WTC11 (cell line): ENCODE data around the gene FAM9A. TPM values are rescaled to one million over a fixed set of nuclear protein-coding genes. Genes with fewer than 3 reads are reported as not detected.

Source experiments
- ATAC-seq: fragments of 200-7000 bp; cut with Tn5 transposase; 2 replicates; pipeline ENCODE4 v1.10.0; 2021; ENCODE audit warnings: mild to moderate bottlenecking, moderate library complexity
- CTCF ChIA-PET: fragments of 300-600 bp; sonication (Branson Sonifier 250); formaldehyde crosslinking; loops from one replicate; lab custom pipeline; 2021; ENCODE audit warnings: antibody characterized with exemption; lab: Charles Lee
- POLR2A ChIA-PET: fragments of 350-600 bp; sonication (Branson Sonifier 250); formaldehyde crosslinking; loops from one replicate; lab custom pipeline; 2021; ENCODE audit warnings: antibody characterized with exemption; lab: Charles Lee
- DNase-seq: peaks from one replicate; pipeline ENCODE4 v3.0.0; 2021; ENCODE audit warnings: low spot score
- H3K27ac Mint-ChIP-seq: 2 replicates; pipeline ENCODE4 v1.8.0; 2021; ENCODE audit warnings: mixed read lengths
- H3K27me3 Mint-ChIP-seq: 2 replicates; pipeline ENCODE4 v1.8.0; 2021; ENCODE audit warnings: low read depth, mild to moderate bottlenecking, moderate library complexity, mixed read lengths
- H3K36me3 Mint-ChIP-seq: 2 replicates; pipeline ENCODE4 v1.8.0; 2021; ENCODE audit warnings: mixed read lengths
- H3K4me1 Mint-ChIP-seq: 2 replicates; pipeline ENCODE4 v1.8.0; 2022; ENCODE audit warnings: mixed read lengths
- H3K4me3 Mint-ChIP-seq: 2 replicates; pipeline ENCODE4 v1.8.0; 2021; ENCODE audit warnings: mild to moderate bottlenecking, moderate library complexity, mixed read lengths
- H3K9me3 Mint-ChIP-seq: 2 replicates; pipeline ENCODE4 v1.8.0; 2021; ENCODE audit warnings: mixed read lengths
- EMX1 ChIP-seq: fragments of 250-450 bp; sonication (Bioruptor Pico); IDR thresholded peaks from 2 replicates; pipeline ENCODE4 v1.8.0; 2021; ENCODE audit warnings: mild to moderate bottlenecking
- ETV6 ChIP-seq: sonication (generic); formaldehyde crosslinking; IDR thresholded peaks from 2 replicates; pipeline ENCODE4 v1.8.1; 2022; ENCODE audit warnings: mild to moderate bottlenecking, missing genetic modification reagents
- KAT7 ChIP-seq: sonication (generic); formaldehyde crosslinking; IDR thresholded peaks from 2 replicates; pipeline ENCODE4 v1.8.1; 2023; ENCODE audit warnings: missing genetic modification reagents, mild to moderate bottlenecking, borderline replicate concordance
- NFE2L1 ChIP-seq: sonication (generic); formaldehyde crosslinking; IDR thresholded peaks from 2 replicates; pipeline ENCODE4 v1.8.1; 2023; ENCODE audit warnings: missing genetic modification reagents
- RELA ChIP-seq: sonication (generic); formaldehyde crosslinking; IDR thresholded peaks from 2 replicates; pipeline ENCODE4 v1.8.1; 2022; ENCODE audit warnings: missing genetic modification reagents, mild to moderate bottlenecking, borderline replicate concordance
- RORB ChIP-seq: fragments of 250-450 bp; sonication (Bioruptor Pico); IDR thresholded peaks from 2 replicates; pipeline ENCODE4 v1.9.0; 2021; ENCODE audit warnings: mild to moderate bottlenecking
- ZNF671 ChIP-seq: fragments of 250-450 bp; sonication (Bioruptor Pico); IDR thresholded peaks from 2 replicates; pipeline ENCODE4 v1.8.0; 2021; ENCODE audit warnings: mild to moderate bottlenecking
- total RNA-seq: library from RNA; stranded (reverse); gene quantifications from 3 replicates; pipeline ENCODE4 v1.2.3, GENCODE V29; 2021
- TF ChIP-seq, protein P1 (sequence below): fragments of 250-450 bp; sonication (Bioruptor Pico); conservative IDR thresholded peaks from 2 replicates; pipeline ENCODE4 v1.9.0; 2021; ENCODE audit warnings: mild to moderate bottlenecking
- TF ChIP-seq, protein P2 (sequence below): fragments of 250-450 bp; sonication (Bioruptor Pico); IDR thresholded peaks from 2 replicates; pipeline ENCODE4 v1.9.0; 2021; ENCODE audit warnings: mild to moderate bottlenecking
- TF ChIP-seq, protein P3 (sequence below): sonication (generic); formaldehyde crosslinking; IDR thresholded peaks from 2 replicates; pipeline ENCODE4 v1.8.1; 2023; ENCODE audit warnings: mild to moderate bottlenecking, missing genetic modification reagents, borderline replicate concordance
- TF ChIP-seq, protein P4 (sequence below): fragments of 250-450 bp; sonication (Bioruptor Pico); IDR thresholded peaks from 2 replicates; pipeline ENCODE4 v1.8.0; 2021; ENCODE audit warnings: mild to moderate bottlenecking
- TF ChIP-seq, protein P5 (sequence below): sonication (generic); formaldehyde crosslinking; IDR thresholded peaks from 2 replicates; pipeline ENCODE4 v1.8.1; 2022; ENCODE audit warnings: low read depth, mild to moderate bottlenecking, moderate library complexity, missing genetic modification reagents, borderline replicate concordance
- TF ChIP-seq, protein P6 (sequence below): sonication (generic); formaldehyde crosslinking; IDR thresholded peaks from 2 replicates; pipeline ENCODE4 v1.8.1; 2022; ENCODE audit warnings: missing genetic modification reagents, borderline replicate concordance
- TF ChIP-seq, protein P7 (sequence below): sonication (generic); formaldehyde crosslinking; IDR thresholded peaks from 2 replicates; pipeline ENCODE4 v1.8.1; 2023; ENCODE audit warnings: mild to moderate bottlenecking, missing genetic modification reagents, moderate library complexity

Gene FAM9A
- total RNA-seq, 1 experiment from 2014 or later = not detected

DNA sequence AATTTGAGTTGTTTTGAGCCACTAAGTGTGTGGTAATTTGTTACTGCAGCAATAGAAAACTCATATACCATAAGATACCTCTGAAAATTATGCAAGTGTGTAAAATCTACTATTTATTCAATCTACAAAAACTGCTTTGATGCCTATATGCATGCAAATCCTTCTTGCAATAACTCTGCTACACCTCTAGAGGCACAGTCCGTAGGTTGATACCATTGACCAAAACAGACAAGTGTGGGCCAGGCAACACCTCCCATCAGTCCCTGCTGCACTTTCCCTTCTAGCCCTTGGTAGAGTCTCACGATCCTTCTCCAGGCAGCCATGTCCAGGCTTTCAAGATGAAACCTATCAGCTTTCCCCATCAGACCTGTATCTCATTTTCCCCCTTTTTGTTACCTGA is 48.8 kb upstream of the FAM9A start:
- CTCF ChIA-PET = interaction anchor here (1.8 kb wide), 1 partner anchor 30 kb away, joined by 5 read pairs; no protein-coding TSS in a partner anchor
- H3K4me3 Mint-ChIP-seq = no peak overlapping the region
- TF ChIP-seq, protein P1, sequence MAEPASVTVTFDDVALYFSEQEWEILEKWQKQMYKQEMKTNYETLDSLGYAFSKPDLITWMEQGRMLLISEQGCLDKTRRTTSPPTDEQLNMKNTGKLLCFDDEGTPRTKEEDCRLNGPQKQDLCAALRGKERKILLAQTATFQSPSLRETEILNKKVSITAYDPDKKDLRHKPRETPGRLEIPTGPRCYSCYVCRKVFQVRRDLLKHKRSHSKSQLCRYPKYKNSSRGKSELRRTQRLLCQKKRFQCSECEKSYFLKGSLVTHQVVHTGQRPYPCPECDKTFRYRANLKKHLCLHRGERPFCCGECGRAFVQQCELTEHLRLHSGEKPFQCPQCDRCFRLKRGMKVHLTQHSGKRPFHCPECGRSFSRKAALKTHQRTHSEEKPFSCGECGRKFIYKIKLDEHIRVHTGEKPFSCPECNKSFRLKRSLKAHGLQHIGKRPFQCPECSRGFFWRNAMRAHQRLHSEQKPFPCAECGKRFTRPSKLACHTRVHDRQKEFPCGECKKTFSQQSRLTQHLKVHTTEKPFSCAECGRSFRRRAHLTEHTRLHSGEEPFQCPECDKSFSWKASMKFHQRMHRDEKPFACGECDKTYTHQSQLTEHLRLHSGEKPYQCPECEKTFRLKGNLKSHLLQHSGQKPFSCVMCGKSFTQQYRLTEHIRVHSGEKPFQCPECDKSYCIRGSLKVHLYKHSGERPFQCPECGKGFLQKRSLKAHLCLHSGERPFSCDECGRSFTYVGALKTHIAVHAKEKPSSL (CRISPR knock-in tag) = no peak
- TF ChIP-seq, protein P2, sequence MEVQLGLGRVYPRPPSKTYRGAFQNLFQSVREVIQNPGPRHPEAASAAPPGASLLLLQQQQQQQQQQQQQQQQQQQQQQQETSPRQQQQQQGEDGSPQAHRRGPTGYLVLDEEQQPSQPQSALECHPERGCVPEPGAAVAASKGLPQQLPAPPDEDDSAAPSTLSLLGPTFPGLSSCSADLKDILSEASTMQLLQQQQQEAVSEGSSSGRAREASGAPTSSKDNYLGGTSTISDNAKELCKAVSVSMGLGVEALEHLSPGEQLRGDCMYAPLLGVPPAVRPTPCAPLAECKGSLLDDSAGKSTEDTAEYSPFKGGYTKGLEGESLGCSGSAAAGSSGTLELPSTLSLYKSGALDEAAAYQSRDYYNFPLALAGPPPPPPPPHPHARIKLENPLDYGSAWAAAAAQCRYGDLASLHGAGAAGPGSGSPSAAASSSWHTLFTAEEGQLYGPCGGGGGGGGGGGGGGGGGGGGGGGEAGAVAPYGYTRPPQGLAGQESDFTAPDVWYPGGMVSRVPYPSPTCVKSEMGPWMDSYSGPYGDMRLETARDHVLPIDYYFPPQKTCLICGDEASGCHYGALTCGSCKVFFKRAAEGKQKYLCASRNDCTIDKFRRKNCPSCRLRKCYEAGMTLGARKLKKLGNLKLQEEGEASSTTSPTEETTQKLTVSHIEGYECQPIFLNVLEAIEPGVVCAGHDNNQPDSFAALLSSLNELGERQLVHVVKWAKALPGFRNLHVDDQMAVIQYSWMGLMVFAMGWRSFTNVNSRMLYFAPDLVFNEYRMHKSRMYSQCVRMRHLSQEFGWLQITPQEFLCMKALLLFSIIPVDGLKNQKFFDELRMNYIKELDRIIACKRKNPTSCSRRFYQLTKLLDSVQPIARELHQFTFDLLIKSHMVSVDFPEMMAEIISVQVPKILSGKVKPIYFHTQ (CRISPR knock-in tag) = no peak
- TF ChIP-seq, all 79 proteins: peak for 0
- H3K4me1 Mint-ChIP-seq = no peaks in the 10 kb centered on the region
- DNase-seq = no peak
- H3K36me3 Mint-ChIP-seq = no peaks in the 10 kb centered on the region
- no peak overlapping the region for H3K27ac Mint-ChIP-seq
- ATAC-seq = peak; percentile 75
- POLR2A ChIA-PET = no interaction called here
- no peaks in the 10 kb centered on the region for H3K9me3 Mint-ChIP-seq
- H3K27me3 Mint-ChIP-seq = no peaks in the 10 kb centered on the region

DNA sequence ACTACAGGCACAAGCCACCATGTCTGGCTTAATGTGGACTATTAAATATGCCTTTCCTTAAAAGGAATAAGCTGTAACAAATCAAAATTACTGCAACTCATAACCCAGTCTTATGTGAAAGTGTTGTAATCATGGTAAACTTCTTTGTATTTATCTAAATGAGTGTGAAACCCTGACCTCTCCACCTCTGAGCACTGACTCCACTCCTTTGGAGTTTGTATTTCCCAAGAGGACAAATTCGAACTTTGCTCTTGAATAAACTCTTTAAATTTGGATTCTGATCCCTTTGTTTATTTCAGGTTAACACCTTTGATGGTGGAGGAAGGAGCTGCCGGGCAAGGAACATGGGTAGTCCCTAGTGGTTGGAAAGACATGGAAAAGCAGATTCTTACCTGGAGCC is 48.3 kb upstream of the FAM9A start:
- Mint-ChIP-seq H3K27ac (no peak overlapping the region), H3K27me3 (no peaks in the 10 kb centered on the region), H3K4me1 (no peaks in the 10 kb centered on the region), H3K36me3 (no peaks in the 10 kb centered on the region), H3K4me3 (no peak overlapping the region), H3K9me3 (no peaks in the 10 kb centered on the region)
- DNase-seq = no peak
- ATAC-seq = no peak
- TF ChIP-seq NFE2L1 (CRISPR knock-in tag) (no peak), ETV6 (CRISPR knock-in tag) (no peak), EMX1 (CRISPR knock-in tag) (no peak), RELA (no peak), KAT7 (CRISPR knock-in tag) (no peak), RORB (no peak), ZNF671 (CRISPR knock-in tag) (no peak)
- TF ChIP-seq, protein P2 (CRISPR knock-in tag) = no peak
- TF ChIP-seq, protein P3, sequence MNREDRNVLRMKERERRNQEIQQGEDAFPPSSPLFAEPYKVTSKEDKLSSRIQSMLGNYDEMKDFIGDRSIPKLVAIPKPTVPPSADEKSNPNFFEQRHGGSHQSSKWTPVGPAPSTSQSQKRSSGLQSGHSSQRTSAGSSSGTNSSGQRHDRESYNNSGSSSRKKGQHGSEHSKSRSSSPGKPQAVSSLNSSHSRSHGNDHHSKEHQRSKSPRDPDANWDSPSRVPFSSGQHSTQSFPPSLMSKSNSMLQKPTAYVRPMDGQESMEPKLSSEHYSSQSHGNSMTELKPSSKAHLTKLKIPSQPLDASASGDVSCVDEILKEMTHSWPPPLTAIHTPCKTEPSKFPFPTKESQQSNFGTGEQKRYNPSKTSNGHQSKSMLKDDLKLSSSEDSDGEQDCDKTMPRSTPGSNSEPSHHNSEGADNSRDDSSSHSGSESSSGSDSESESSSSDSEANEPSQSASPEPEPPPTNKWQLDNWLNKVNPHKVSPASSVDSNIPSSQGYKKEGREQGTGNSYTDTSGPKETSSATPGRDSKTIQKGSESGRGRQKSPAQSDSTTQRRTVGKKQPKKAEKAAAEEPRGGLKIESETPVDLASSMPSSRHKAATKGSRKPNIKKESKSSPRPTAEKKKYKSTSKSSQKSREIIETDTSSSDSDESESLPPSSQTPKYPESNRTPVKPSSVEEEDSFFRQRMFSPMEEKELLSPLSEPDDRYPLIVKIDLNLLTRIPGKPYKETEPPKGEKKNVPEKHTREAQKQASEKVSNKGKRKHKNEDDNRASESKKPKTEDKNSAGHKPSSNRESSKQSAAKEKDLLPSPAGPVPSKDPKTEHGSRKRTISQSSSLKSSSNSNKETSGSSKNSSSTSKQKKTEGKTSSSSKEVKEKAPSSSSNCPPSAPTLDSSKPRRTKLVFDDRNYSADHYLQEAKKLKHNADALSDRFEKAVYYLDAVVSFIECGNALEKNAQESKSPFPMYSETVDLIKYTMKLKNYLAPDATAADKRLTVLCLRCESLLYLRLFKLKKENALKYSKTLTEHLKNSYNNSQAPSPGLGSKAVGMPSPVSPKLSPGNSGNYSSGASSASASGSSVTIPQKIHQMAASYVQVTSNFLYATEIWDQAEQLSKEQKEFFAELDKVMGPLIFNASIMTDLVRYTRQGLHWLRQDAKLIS (CRISPR knock-in tag) = no peak
- TF ChIP-seq, protein P4, sequence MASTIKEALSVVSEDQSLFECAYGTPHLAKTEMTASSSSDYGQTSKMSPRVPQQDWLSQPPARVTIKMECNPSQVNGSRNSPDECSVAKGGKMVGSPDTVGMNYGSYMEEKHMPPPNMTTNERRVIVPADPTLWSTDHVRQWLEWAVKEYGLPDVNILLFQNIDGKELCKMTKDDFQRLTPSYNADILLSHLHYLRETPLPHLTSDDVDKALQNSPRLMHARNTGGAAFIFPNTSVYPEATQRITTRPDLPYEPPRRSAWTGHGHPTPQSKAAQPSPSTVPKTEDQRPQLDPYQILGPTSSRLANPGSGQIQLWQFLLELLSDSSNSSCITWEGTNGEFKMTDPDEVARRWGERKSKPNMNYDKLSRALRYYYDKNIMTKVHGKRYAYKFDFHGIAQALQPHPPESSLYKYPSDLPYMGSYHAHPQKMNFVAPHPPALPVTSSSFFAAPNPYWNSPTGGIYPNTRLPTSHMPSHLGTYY = no peak
- TF ChIP-seq, protein P5, sequence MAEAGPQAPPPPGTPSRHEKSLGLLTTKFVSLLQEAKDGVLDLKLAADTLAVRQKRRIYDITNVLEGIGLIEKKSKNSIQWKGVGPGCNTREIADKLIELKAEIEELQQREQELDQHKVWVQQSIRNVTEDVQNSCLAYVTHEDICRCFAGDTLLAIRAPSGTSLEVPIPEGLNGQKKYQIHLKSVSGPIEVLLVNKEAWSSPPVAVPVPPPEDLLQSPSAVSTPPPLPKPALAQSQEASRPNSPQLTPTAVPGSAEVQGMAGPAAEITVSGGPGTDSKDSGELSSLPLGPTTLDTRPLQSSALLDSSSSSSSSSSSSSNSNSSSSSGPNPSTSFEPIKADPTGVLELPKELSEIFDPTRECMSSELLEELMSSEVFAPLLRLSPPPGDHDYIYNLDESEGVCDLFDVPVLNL (CRISPR knock-in tag) = no peak
- TF ChIP-seq, protein P6, sequence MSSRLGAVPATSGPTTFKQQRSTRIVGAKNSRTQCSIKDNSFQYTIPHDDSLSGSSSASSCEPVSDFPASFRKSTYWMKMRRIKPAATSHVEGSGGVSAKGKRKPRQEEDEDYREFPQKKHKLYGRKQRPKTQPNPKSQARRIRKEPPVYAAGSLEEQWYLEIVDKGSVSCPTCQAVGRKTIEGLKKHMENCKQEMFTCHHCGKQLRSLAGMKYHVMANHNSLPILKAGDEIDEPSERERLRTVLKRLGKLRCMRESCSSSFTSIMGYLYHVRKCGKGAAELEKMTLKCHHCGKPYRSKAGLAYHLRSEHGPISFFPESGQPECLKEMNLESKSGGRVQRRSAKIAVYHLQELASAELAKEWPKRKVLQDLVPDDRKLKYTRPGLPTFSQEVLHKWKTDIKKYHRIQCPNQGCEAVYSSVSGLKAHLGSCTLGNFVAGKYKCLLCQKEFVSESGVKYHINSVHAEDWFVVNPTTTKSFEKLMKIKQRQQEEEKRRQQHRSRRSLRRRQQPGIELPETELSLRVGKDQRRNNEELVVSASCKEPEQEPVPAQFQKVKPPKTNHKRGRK = no peak
- TF ChIP-seq, protein P7, sequence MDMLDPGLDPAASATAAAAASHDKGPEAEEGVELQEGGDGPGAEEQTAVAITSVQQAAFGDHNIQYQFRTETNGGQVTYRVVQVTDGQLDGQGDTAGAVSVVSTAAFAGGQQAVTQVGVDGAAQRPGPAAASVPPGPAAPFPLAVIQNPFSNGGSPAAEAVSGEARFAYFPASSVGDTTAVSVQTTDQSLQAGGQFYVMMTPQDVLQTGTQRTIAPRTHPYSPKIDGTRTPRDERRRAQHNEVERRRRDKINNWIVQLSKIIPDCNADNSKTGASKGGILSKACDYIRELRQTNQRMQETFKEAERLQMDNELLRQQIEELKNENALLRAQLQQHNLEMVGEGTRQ (CRISPR knock-in tag) = no peak
- CTCF ChIA-PET = interaction anchor here (1.8 kb wide), 1 partner anchor 30 kb away, joined by 5 read pairs; no protein-coding TSS in a partner anchor
- POLR2A ChIA-PET = no interaction called here
